GM12891 (cell line): Measurements from ENCODE around the gene CNTFR.

Experiments
- POLR2A ChIP-seq: IDR thresholded peaks from 2 replicates; pipeline ENCODE4 v1.6.1; 2011; ENCODE audit warnings: low read depth, low read length, control low read depth
- POU2F2 ChIP-seq: IDR thresholded peaks from 2 replicates; pipeline ENCODE4 v1.6.1; 2011; ENCODE audit warnings: low read depth, mild to moderate bottlenecking, control low read depth, low read length, moderate library complexity
- SPI1 ChIP-seq: IDR thresholded peaks from 2 replicates; pipeline ENCODE4 v1.6.1; 2011; ENCODE audit warnings: low read depth, low read length, control low read depth

DNA sequence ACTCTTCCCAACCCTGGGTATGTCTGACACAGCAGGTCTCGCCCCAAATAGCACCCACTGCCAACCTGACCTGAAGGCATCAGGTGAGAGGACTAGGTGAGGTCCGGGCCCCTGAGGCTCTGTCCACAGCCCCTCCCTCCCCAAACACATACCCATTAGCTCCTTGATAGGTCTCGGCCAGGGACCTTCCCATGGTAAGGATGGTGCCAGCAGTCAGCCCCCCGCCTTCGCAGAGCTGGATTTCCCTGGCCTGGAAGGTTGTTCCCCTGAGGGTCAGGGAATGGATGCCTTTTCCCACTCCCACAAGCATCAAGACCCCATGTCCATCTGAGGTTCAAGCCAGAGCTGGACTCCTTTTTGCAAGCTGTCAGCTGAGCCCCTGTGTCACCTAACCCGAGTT, 69.4 kb downstream of the CNTFR start:
- TF ChIP-seq POLR2A (no peak), SPI1 (no peak), POU2F2 (no peak)
